Left colon (tissue), 2 donors: ENCODE measurements around the gene TXNRD2. TPM values are rescaled to one million over a fixed set of nuclear protein-coding genes. Genes with fewer than 3 reads are reported as not detected.
A peak's percentile ranks its signal among the peaks of the same experiment; 100 is the strongest.
"Not testable (repeated sequence)": the region's sequence is repeated elsewhere in the genome, so short reads cannot be mapped to it uniquely, and the experiment has no call there.

Experiments
- ATAC-seq: fragments of 200-7000 bp; cut with Tn5 transposase; one replicate; pipeline ENCODE4 v1.9.1; 2020; ENCODE audit warnings: mild to moderate bottlenecking, moderate library complexity
- DNase-seq, 2 donors: peaks; one replicate each; pipeline ENCODE4 v3.0.0-alpha.2; 2020
- intact Hi-C, 2 donors: fragments of 100-400 bp; cut with DNase I in 1 of 2; cut with micrococcal nuclease in 1 of 2; formaldehyde crosslinking; loops; one replicate each; pipeline versions ENCODE4 v1.11.2 to v1.14.0; 2022; cut with DNase I, micrococcal nuclease
- total RNA-seq, 2 donors: library from RNA; stranded (reverse); fragmentation: NEBNext Ultra II Directional; extraction: Animal tissue kit (Norgen Biotek cat#: 25700); gene quantifications; one replicate each; pipeline ENCODE4 v1.2.1, GENCODE V29; 2021
- donor health status: DM: no; HTN: no; CAD: no.
- donor health status: DM: yes; HTN: yes; CAD: no.

Gene TXNRD2
- total RNA-seq, 2 donors from 2014 or later = 18.2 to 21.5 TPM

DNA sequence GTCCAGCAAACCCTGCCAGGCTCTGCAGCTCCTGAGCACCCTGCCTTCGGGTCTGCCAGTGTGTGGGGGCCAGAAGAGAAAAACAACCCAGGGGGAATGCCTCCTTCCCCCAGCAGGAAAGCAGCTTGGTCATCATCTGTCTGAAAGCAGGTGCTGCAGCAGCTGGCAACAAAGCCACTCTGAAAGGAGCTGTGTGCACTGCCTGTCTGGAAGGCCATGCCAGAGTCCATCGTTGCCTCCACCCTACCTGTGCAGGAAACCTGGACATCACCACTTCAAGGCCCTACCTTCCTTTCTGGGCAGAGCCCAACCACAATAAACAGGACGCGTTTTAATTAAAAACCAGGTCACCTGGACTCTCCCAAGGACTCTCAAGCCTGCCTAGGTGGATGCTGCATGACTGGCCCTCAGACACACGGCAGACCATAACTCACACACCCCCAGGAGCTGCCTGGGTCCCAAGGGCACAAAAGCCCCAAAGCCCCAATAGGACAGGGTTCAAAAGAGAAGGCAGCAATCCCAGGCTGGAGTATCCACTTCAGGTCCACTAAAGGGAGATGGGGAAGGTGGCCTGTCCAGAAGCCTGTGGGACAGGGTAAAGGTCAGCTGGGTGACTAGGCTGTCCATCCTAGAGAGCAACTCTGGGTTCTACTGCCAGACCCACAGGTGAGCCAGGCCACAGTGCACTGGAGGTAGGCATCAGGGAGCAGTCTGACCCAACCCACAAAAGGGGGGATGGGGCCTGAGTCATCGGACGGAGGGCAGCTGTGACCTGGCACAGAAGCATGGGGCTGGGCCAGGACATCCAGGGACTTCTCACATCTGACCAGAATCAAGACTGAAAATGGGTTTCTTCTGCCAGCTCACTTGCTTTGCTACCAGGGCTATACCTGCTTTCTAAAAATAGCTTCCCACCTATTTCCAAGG lies 93.1 kb downstream of the TXNRD2 start:
- intact Hi-C loops = no loop called here
- DNase-seq = no peak
- peak; percentile 61 for ATAC-seq

DNA sequence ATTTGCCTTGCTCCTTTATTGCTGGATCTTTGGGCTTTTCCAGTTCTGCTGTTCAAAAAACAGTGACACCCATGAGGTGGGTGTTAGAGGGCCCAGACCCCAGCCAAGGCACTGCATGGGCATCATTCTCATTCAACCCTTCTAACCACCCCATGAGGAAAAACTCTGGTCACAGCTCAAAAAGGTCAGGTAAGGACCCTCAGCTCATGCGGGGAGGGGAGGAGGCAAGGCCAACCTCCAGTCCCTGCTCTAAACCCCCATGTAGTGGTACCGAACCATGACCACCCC lies 94.3 kb downstream of the TXNRD2 start:
- DNase-seq (no peak), ATAC-seq (no peak)
- intact Hi-C loops = no loop called here

DNA sequence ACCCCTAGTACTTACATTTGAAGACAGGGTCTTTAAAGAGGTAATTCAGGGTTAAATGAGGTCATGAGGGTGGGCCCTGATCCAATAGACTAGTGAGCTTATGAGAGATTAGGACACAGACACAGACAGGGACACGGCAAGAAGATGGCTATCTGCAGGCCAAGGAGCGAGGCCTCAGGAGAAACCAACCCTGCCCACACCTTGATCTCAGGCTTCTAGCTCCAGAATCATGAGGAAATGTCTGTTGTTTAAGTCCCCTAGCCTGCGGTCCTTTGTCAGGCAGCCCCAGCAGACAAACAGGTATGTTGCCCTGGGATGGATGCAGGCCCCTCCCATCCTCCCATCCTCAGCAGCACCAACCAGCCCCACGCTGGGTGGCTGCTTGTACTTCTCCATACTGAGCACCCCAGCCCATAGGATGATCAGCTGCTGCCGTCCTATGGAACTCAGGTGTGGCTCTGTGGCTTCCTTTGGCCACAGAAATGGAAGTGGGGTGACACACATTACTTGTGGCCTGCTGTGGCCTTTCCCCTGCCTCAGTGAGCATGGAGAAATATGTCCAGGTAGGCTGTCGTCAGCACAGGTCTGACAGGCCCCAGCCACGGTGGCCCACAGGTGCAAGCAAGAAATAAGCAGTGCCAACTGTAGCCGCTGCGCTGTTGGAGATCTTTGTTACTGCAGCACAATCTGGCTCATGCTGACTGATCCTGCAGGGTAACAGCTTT lies 94.8 kb downstream of the TXNRD2 start:
- no peak for DNase-seq
- intact Hi-C loops = no loop called here
- no peak for ATAC-seq

DNA sequence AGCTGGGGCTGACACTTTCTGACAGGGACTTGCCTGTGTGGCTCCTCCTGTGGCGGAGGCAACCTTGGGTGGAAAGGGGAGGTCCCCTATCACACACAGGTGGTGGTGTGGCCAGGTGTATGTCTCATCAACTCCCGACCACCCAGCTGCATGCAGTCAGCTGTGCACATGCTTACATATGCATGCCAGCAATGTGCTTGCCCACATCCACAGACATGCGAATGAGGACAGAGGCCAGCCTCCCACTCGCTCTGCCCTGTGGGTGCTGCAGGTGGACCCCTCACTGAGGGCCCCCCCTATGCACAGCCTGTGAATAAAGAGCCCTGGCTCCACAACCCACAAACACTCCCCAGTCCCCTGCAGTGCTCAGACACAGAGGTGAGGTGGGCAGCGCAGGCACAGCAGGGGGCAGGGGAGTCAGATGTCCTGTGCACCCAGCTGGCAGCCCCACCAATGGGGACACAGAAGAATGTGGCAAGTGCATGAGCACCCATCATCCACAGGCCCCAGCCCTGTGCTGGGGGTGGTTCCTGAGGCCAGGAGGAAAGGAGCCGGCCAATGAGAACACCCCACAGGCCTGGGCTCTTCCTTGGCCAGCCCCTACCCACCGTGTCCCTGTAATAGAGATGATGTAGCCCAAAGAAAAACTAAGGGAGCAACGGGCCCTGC lies 96.4 kb downstream of the TXNRD2 start:
- no peak for ATAC-seq

DNA sequence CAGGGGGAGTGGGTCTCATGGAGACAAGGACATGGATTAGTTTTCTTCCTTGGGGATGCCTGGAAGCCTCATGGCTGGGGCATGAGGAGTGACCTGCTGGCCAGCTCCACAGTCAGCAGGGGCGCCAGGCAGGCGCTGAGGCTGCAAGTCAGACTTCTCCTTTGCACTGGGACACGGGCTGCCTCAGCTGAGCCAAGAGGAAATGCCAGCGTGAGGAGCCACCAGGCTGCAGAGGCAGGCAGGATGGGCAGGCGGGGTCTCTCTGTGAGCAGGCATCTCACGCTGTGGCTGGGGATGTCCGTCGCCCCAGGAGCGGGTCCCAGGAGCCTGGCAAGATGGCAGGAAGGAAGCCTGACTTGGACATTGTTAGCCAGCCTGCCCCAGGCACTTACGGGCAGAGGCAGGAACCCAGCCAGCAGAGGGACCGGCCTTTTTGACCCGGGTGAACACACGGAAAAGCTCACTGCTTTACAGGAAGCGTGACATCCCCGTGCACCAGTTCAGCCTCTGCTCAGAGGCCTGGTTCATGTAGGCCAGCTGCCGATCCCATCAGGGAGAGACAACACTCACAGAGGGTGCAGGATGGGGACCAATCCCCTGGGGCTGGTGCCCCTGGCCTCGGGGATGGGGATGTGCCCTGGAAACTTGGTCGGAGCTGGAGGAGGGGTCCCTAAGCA lies 97.1 kb downstream of the TXNRD2 start:
- DNase-seq = peak in 1 of 2 donors; percentile 33
- no peak for ATAC-seq
- intact Hi-C loops = no loop called here

More for the DNA sequence above, 96.4 kb downstream of the TXNRD2 start:
- intact Hi-C loops = no loop called here
- DNase-seq = no peak

DNA sequence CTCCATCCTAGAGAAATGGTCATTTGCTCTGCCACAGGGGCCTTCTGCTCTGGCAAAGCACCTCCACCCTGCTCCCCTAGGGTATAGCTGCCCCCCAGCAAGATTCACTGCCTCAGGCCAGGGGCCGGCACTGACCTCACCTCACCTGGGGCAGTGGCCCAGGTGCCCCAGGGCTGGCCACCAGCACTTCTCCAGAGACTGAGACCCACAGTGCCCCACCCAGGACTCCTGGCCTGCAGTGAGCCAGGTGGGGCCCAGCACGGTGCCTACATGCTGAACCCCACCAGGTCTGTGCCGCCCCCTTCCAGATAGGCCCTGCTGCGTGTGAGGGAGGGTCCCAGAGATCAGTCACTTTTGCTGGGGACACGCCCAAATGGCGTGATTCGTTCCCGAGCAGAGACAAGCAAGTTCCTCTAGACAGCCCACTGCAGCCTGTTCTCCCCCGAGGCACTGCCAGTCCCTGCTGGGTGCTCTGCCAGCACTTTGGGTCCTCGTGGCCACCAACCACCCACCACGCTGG lies 97.7 kb downstream of the TXNRD2 start:
- DNase-seq (no peak), ATAC-seq (no peak)
- intact Hi-C loops = no loop called here

DNA sequence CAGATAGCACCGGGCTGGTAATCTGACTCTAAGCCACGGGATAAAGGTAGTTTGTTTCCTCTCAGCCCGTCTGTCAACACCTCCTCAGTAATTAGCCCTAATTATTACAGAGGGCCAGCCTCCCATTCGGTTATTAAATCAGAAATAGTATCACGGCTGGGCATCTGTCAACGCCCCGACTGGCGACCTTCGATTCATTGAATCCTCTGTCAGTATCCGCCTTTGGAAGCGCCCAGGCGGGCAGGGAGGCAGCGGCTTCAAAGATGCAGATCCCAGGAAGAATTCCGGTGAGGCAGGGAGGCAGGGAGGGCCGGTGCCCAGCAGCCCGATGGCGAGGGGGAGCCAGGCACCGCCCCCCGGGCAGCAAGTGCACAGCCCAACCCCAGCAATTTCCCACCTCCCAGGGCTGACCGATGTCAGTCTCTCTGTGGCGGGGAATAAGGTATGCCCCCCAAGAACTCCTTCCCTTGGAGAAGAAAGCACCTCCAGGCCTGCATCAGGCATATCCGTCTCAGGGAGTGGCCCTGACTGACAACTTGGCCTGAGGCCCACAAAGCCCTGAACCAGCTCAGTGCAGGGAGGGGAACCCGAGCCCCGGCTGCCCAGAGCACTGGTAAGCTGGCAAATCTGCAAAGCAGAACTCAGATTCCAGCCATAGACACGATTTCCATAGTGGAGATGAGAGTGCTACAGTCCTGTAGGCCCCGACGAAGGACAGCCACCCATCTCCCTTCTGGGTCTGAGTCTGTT lies 98.3 kb downstream of the TXNRD2 start:
- intact Hi-C loops = no loop called here
- no peak for ATAC-seq
- no peak for DNase-seq

DNA sequence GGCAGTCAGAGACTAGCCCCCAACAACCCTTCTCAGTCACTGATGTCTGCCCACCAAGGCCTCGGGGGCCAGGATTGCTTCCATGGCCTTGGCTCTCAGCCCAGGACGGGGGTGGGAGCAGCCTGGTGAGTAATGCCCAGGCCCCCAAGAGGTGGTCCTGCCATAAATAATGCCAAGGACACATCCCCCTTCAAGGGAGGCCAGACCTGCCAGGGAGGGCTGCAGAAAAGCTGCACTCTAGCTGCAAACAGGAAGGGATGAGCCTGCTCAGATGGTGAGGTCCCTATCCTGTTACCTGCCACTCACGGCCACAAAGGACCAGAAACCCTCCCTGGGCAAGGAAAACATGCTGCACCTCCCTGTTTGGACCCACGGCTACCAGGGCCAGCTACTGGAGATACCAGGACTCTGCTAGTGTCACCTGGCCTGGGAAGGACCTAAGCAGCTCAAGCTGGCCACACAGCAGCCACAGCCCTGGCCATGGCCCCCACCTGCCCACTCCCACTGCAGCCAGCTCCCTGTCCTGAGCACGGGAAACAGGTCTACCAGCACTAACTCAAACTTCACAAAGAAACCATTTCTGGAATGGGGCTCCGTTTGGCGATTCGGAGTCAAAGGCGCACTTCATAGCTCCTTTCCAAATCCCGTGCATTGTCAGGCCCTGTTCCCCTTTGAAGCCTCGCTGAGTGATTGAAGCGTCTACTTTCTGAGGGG lies 99.1 kb downstream of the TXNRD2 start:
- DNase-seq (no peak), ATAC-seq (no peak)
- intact Hi-C loops = no loop called here

DNA sequence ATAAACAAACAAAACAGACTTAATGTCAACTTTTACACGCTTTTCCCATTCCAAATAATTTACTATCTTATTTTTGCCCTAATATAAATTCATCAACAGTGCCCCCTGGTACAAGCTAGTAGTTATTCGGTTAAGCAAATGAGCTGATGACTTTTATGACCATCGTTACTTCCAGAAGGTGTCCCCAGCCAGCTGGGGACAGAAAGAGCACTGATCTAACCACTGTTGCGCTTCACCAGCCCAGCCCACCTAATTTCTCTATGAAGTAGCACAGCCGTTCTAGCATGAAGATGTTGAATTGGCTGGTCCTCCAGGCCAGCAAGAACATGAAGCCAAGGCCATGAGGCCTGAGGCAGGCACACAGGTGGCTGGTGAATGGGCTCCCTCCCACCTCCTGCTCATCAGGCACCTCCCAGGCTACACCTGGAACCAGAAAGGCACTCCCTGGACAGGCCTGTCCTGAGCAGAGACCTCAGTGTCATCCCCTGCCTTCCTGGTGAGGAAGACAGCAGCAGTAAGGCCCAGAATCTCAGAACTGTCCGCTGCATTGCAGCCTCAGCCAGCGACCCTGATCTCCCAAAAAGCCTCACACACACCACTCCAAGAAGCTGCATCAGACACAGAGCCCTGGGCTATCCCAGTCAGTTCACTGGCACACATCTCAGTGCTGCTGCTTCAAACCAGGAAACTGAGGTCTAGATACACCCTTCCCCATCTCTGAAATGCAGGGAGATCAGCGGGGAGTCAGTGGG lies 99.8 kb downstream of the TXNRD2 start:
- intact Hi-C loops = no loop called here
- DNase-seq = no peak
- no peak for ATAC-seq

DNA sequence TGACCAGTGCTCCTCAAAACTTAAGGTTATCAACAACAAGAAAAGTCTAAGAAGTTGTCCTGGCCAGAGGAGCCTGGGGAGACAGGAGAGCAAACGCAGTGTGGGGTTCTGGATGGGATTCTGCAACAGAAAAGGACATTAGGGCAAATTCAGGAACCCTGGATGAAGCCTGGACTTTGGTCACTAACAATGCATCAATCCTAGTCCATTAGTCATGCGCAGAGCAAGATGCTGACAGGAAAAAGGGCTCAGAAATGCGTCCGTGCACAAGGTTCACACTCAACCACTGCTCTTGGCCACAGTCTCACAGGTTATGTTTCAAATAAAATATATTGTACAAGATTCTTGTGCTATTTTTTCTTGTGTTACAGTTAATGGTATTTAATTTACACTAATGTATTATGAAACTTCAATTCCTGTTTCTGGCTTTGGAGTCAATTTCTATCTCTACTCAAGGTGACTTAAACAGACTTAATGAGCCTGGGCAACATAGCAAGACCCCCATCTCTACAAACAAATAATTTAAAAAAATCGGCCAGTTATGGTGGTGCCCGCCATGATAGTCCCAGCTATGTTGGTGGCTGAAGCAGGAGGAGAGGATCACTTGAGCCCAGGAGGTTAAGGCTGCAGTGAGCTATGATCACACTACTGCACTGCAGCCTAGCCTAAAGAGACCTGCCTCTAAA lies 100.5 kb downstream of the TXNRD2 start:
- intact Hi-C loops = no loop called here
- no peak for ATAC-seq
- DNase-seq = no peak

DNA sequence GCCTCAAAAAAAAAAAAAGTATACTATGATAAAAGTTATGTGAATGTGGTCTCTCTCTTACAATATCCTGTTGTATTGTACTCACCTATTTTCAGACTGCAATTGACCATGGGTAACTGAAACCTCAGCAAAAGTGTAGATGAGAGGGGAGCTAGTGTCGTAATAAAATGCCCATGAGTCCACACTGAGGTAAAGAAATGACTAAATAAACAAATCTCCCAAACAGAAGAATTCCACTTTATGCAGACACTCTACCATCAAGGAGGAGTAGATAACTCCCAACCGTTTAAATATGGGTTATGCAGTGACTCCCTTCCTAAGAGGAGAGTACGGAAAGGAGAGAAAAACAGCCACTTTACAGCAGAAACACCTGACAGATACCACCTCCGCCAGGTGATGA lies 101.6 kb downstream of the TXNRD2 start:
- intact Hi-C loops = no loop called here
- no peak for DNase-seq
- no peak for ATAC-seq

DNA sequence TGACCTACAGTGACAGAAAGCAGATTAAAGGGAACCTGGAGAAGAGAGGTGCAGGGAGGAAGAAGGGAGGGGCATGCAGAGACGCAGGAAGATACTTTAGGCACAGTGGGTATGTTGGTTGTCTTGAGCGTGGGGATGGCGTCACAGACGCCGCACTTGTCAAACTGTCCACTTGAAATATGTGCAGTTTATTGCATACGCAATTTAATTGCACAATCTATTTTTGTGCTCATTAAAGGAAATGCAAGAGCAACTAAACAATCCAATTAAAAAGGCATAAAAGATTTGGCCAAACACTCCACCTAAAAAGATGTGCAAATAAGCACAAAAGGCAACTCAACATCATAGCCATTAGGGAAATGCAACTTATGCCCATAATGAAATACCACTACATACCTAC lies 103.7 kb downstream of the TXNRD2 start:
- ATAC-seq (no peak), DNase-seq (no peak)
- intact Hi-C loops = no loop called here

DNA sequence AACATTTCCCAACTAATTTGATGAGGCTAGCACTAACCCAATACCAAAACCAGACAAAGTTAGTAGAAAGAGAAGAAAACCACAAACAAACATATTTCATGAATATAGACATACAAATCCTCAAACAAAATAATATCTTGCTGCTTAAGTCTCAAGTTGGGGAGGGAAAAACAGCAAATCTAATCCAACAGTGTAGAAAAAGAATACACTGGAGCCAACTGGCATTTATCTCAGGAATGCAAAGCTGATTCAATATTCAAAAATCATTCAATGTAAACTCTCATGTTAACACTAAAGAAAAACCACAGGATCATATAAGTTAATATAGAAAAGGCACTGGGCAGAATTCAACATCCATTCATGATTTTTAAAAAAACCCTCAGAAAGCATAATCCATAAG lies 105.1 kb downstream of the TXNRD2 start:
- intact Hi-C loops = no loop called here
- DNase-seq (no peak), ATAC-seq (no peak)

DNA sequence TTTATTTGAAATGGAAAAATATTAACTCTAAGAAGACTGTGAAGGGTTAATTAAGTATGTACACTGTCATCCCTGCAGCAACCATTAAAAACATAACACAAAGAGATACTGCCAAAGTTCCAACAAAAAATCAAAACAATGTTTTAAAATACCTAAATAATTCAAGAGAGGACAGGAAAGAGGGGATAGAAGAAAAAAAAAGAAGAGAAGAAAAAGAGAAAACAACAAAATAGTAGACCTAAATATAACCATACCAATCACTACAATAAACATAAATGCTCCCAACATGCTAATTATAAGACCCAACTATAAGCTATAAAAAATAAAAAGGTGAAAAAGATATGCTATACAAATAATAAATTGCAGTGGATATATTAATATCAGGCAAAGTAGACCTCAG lies 107.0 kb downstream of the TXNRD2 start:
- ATAC-seq (no peak), DNase-seq (no peak)
- intact Hi-C loops = no loop called here

DNA sequence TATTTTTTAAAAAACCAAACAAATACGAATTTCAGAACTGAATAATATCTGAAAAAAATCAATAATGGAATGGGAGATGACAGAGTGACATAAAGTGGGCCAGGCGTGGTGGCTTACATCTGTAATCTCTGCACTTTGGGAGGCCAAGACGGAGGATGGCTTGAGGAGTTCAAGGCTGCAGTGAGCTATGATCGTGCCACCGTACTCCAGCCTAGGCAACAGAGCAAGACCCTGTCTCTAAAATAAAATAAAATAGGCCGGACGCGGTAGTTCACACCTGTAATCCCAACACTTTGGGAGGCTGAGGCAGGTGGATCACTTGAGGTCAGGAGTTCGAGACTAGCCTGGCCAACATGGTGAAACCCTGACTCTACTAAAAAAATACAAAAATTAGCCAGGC lies 108.3 kb downstream of the TXNRD2 start:
- ATAC-seq, intact Hi-C loops, DNase-seq: not testable (repeated sequence)

DNA sequence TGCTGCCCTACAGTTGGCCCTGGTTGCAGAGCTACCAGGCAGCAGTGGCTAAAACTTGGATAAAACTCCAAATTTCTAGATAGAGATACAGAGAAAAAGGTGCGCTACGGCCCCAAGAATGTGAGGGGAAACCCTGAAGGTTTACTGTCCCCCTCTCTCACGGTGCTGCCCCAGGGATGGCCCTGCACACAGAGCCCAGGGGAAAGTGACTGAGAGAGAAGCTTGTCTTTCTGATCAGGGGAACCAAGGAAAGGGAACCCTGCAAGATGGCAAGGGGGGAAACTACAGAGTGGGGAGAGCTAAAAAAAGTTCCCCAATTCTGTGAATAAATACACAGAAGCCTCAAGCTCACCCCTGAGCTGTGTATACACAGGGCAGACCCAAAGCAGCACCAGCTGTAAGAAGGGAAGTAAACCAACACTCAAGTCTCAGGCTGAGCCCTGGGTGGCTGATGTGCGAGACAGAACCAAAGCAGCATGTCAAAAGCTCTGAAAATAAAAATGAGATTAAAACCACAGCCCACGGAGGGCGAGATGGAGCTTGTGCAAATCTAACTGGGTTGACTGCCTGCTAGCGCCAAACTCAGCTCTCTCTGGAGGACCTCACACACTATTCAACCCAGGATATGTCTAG lies 109.0 kb downstream of the TXNRD2 start:
- intact Hi-C loops = no loop called here
- ATAC-seq (no peak), DNase-seq (no peak)
